ENCODE measurements around the gene VPS13A.
A peak's percentile ranks its signal among the peaks of the same experiment; 100 is the strongest.

Gene VPS13A

DNA sequence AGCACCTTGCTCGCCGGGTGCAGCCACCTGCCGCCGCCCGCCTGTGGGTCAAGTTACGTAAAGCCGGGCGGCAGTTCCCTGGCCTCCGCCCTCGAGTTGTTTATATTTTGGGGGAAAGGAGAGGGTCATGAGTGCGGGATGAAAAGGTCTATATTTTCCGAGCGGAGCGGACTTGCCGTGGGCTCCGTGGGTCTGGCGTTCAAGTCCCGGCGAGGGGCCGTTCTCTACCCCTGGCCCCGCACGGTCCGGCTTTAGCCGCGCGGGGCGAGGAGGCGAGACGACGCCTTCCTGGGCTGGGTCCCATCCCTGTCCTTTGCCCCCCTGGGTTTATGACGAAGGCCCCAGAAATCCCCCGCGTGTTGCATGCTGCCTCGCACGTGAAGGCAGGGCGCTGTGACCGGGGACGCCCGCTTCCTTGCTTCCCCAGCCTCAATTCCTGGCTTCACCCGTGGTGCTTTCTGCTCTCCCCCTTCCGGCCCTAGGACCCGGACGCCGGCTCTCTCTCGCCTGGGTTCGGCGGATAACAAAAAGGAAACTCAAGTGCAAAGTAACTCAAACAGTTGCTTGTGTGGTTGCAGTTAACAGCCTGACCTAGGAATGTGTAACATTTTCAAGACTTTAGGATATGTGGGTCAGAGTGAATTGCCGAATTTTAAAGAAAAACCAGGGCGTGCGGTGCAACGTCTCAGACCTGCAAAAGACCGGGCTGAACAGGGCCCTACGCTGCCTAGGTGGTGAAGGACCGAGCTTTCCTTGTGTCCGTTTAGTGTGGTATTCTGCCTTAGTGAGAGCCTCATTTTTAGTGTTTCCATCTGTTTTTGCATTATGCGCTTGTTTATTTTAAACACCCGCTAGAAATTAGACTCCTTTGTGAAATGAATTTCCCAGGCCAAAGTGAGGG lies 810 bp downstream of the VPS13A start:
- H3K27me3 ChIP-seq = no peaks in the 10 kb centered on the region
- no peaks in the 10 kb centered on the region; the same call in 1 of the 2 replicates for H3K4me1 ChIP-seq
- TF ChIP-seq, protein P1, sequence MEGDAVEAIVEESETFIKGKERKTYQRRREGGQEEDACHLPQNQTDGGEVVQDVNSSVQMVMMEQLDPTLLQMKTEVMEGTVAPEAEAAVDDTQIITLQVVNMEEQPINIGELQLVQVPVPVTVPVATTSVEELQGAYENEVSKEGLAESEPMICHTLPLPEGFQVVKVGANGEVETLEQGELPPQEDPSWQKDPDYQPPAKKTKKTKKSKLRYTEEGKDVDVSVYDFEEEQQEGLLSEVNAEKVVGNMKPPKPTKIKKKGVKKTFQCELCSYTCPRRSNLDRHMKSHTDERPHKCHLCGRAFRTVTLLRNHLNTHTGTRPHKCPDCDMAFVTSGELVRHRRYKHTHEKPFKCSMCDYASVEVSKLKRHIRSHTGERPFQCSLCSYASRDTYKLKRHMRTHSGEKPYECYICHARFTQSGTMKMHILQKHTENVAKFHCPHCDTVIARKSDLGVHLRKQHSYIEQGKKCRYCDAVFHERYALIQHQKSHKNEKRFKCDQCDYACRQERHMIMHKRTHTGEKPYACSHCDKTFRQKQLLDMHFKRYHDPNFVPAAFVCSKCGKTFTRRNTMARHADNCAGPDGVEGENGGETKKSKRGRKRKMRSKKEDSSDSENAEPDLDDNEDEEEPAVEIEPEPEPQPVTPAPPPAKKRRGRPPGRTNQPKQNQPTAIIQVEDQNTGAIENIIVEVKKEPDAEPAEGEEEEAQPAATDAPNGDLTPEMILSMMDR (IDR thresholded peaks at IDR 0.05; ENCODE audit: low read depth, low read length) = no peak
- H3K4me3 ChIP-seq (ENCODE audit: low read depth, low read length) = peak overlapping the region; percentile 78
- H3K9me3 ChIP-seq = no peaks in the 10 kb centered on the region
- no peaks in the 10 kb centered on the region; the same call in 1 of the 2 replicates for H3K36me3 ChIP-seq
- peak; percentile 54 for DNase-seq

DNA sequence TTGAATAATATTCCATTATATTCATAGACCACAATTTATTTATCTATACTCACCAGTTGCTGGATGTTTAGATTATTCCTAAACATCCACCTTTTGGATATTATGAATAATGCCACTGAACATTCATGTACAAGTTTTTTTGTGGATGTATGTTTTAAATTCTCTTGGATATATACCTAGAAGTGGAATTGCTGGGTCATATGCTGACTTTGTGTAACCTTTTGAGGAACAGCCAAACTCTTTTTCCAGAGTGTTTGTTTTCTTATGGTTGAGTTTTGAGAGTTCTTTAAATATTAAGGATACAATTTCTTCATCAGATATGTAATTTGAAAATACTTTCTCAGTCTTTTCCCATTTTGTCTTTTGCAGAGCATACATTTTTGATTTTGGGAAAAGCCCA lies 2.7 kb downstream of the VPS13A start:
- no peak overlapping the region for H3K4me3 ChIP-seq (ENCODE audit: low read depth, low read length)
- no peaks in the 10 kb centered on the region; the same call in 1 of the 2 replicates for H3K4me1 ChIP-seq
- no peaks in the 10 kb centered on the region for H3K9me3 ChIP-seq
- DNase-seq = no peak
- TF ChIP-seq, protein P1 (IDR thresholded peaks at IDR 0.05; ENCODE audit: low read depth, low read length) = no peak
- H3K36me3 ChIP-seq = no peaks in the 10 kb centered on the region; the same call in 1 of the 2 replicates
- H3K27me3 ChIP-seq = no peaks in the 10 kb centered on the region

DNA sequence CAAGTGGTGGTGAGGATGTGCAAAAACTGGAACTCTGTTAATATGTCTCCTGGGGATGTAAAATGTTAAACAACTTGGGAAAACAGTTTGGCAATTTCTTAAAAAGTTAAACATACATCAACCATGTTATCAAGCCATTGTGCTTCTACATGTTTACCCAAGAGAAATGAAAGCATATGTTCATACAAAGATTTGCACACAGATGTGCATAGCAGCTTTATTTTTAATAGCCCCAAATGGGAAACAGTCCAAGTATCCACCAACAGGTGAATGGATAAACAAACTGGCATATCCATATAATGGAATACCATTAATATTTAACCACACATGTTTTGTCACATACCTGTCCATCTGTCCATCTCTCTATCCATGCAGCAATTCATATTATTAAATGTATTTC lies 6.2 kb downstream of the VPS13A start:
- Histone ChIP-seq H3K9me3 (no peaks in the 10 kb centered on the region), H3K27me3 (no peaks in the 10 kb centered on the region), H3K36me3 (no peaks in the 10 kb centered on the region; the same call in 1 of the 2 replicates), H3K4me1 (no peaks in the 10 kb centered on the region), H3K4me3 (ENCODE audit: low read depth, low read length) (no peak overlapping the region)
- no peak for DNase-seq
- TF ChIP-seq, protein P1 (IDR thresholded peaks at IDR 0.05; ENCODE audit: low read depth, low read length) = no peak

DNA sequence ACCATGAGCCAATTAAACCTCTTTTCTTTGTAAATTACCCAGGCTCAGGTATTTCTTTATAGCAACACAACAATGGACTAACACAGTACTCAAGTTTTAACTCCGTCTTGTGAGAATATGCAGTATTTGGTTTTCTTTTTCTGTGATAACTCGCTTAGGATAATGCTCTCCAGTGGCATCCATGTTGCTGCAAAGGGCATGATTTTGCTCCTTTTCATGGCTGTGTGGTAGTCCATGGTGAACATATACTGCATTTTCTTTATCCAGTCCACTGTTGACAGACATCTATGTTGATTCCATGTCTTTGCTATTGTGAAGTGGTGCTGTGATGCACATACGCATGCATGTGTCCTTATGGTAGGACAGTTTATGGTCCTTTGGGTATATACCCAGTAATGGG lies 10.9 kb downstream of the VPS13A start:
- Histone ChIP-seq H3K4me3 (ENCODE audit: low read depth, low read length) (no peak overlapping the region), H3K9me3 (no peaks in the 10 kb centered on the region), H3K4me1 (no peaks in the 10 kb centered on the region), H3K36me3 (no peaks in the 10 kb centered on the region; the same call in 1 of the 2 replicates), H3K27me3 (no peaks in the 10 kb centered on the region)
- TF ChIP-seq, protein P1 (IDR thresholded peaks at IDR 0.05; ENCODE audit: low read depth, low read length) = no peak
- no peak for DNase-seq

DNA sequence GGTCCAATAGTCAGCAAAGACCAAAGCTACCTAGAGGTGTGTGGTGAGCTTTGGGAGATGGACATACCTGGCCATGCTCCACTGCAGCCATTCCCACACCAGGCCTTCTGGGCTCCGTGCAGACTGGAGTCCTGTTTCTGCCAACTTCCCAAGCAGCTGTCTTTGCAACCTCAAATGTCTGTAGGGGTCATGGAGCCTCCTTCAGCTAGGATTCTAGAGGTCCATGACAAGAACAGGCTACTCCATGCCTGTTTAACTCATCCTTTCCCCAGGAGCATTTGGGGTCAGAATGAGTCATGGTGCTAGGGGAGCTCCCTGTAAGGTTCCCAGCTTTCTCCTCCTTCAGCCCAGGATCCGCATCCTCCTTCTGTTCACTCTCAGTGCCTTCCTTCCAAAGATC lies 17.1 kb downstream of the VPS13A start:
- no peak for DNase-seq
- no peaks in the 10 kb centered on the region; the same call in 1 of the 2 replicates for H3K9me3 ChIP-seq
- H3K4me3 ChIP-seq (ENCODE audit: low read depth, low read length) = no peak overlapping the region
- no peaks in the 10 kb centered on the region for H3K27me3 ChIP-seq
- H3K36me3 ChIP-seq = no peaks in the 10 kb centered on the region
- no peaks in the 10 kb centered on the region for H3K4me1 ChIP-seq
- TF ChIP-seq, protein P1 (IDR thresholded peaks at IDR 0.05; ENCODE audit: low read depth, low read length) = no peak

DNA sequence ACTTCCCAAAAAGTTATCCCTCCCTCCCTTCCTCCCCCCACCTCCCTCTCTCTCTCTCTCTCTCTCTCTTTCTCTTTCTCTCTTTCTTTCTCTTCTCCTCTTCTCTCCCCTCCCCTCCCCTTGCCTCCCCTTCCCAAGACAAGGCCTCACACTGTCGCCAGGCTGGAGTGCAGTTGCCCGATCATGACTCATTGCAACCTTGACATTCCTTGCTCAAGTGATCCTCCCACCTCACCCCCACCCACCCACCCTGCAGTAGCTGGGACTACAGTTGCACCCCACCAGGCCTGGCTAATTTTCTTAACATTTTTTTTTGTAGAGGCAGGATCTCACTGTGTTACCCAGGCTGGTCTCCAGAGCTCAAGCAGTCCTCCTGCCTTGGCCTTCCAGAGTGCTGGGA lies 32.8 kb downstream of the VPS13A start:
- Histone ChIP-seq H3K4me3 (ENCODE audit: low read depth, low read length) (no peak overlapping the region), H3K9me3 (no peaks in the 10 kb centered on the region), H3K4me1 (no peaks in the 10 kb centered on the region), H3K36me3 (peaks cover 27% of the 10 kb centered on the region), H3K27me3 (no peaks in the 10 kb centered on the region)
- TF ChIP-seq, protein P1 (IDR thresholded peaks at IDR 0.05; ENCODE audit: low read depth, low read length) = no peak
- no peak for DNase-seq
